Esophagus squamous epithelium (tissue), 5 donors: ENCODE results near the gene PRKAG1. TPM values are rescaled to one million over a fixed set of nuclear protein-coding genes. Genes with fewer than 3 reads are reported as not detected.

ENCODE experiments used
- DNase-seq: peaks from one replicate; lab custom pipeline; 2025; lab: John Stamatoyannopoulos, UW
- H3K27ac ChIP-seq, 4 donors: fragments of 200-600 bp; sonication (generic); one replicate each; pipeline ENCODE4 v1.5.1; 2016 to 2019; ENCODE audit warnings: mild to moderate bottlenecking in 1 of 4
- H3K27me3 ChIP-seq, 4 donors: fragments of 200-600 bp; sonication (generic); 1 replicate in 3 of 4; 2 replicates in 1 of 4; pipeline versions ENCODE4 v1.5.1 to v1.6.0; 2017 to 2021; ENCODE audit warnings: antibody characterized with exemption in 1 of 4
- H3K36me3 ChIP-seq, 3 donors: fragments of 200-600 bp; sonication (generic); one replicate each; pipeline ENCODE4 v1.5.1; 2016 to 2019
- H3K4me1 ChIP-seq, 3 donors: fragments of 200-600 bp; sonication (generic); one replicate each; pipeline ENCODE4 v1.5.1; 2017 to 2019
- H3K4me3 ChIP-seq, 4 donors: fragments of 200-600 bp; sonication (generic); 1 replicate in 3 of 4; 2 replicates in 1 of 4; pipeline ENCODE4 v1.5.1; 2016 to 2019; ENCODE audit warnings: mild to moderate bottlenecking in 2 of 4, moderate library complexity in 1 of 4
- H3K9me3 ChIP-seq, 3 donors: fragments of 200-600 bp; sonication (generic); one replicate each; pipeline ENCODE4 v1.5.1; 2016 to 2019
- CTCF ChIP-seq, 6 experiments: fragments of 450-650 bp in 4 of 6; fragments of 200-600 bp in 2 of 6; sonication (generic) in 2 of 6; IDR thresholded peaks; one replicate each; pipeline ENCODE4 v1.5.1; 2016 to 2019; ENCODE audit warnings: antibody characterized with exemption in 6 of 6, mild to moderate bottlenecking in 4 of 6, moderate library complexity in 4 of 6
- POLR2A ChIP-seq, 4 donors: fragments of 450-650 bp; IDR thresholded peaks; one replicate each; pipeline ENCODE4 v1.6.1; 2017; ENCODE audit warnings: antibody characterized with exemption in 4 of 4, mild to moderate bottlenecking in 4 of 4, moderate library complexity in 3 of 4
- WGBS, 2 donors: methylation state at CpG; one replicate each; pipeline ENCODE4 v1.1.5; 2018; 5-methylcytosine and 5-hydroxymethylcytosine counted together
- intact Hi-C: fragments of 100-400 bp; cut with DNase I; formaldehyde crosslinking; loops from one replicate; pipeline ENCODE4 v1.15.0; 2022
- total RNA-seq, 4 donors: library from RNA; depleted of rRNA; stranded (reverse); fragments of >200 nt; gene quantifications; one replicate each; pipeline ENCODE4 v1.1.0, GENCODE V29; 2016
- donor health status: DM: yes; HTN: yes; CAD: no.

PRKAG1 gene
- total RNA-seq, 4 donors from 2014 or later: 31.9 to 58.6 (median 47.8) TPM

GRCh38 chr12:48967991-48968390 lies 50.6 kb downstream of the PRKAG1 start:
- Histone ChIP-seq H3K36me3 (no peaks in the 10 kb centered on the region), H3K4me3 (no peak overlapping the region), H3K9me3 (no peaks in the 10 kb centered on the region), H3K27me3 (peaks cover 0 to 42% (median 16%) of the 10 kb centered on the region in 4 donors), H3K27ac (no peak overlapping the region), H3K4me1 (peaks cover 26 to 41% (median 31%) of the 10 kb centered on the region in 3 donors)
- TF ChIP-seq POLR2A (IDR thresholded peaks at IDR 0.05) (no peak), CTCF (IDR thresholded peaks at IDR 0.05) (no peak)
- 72 to 85% methylated on average over 2 to 4 of the region's 7 CpGs for WGBS, 2 donors
- intact Hi-C loops: no loop called here
- DNase-seq: no peak

- Histone ChIP-seq H3K36me3 (no peaks in the 10 kb centered on the region), H3K9me3 (no peaks in the 10 kb centered on the region), H3K4me1 (peaks cover 19 to 26% (median 21%) of the 10 kb centered on the region in 3 donors), H3K27ac (no peak overlapping the region), H3K4me3 (no peak overlapping the region), H3K27me3 (peaks cover 0 to 26% (median 4%) of the 10 kb centered on the region in 4 donors)
- TF ChIP-seq POLR2A (IDR thresholded peaks at IDR 0.05) (no peak), CTCF (IDR thresholded peaks at IDR 0.05) (no peak)
- DNase-seq: no peak
- intact Hi-C loops: no loop called here
- 54 to 86% methylated on average over 1 to 7 of the region's 20 CpGs for WGBS, 2 donors
These were observed 52.2 kb downstream of the PRKAG1 start for GRCh38 chr12:48966177-48966895.

- DNase-seq: no peak
- no peaks in the 10 kb centered on the region for H3K9me3 ChIP-seq
- H3K4me3 ChIP-seq: no peak overlapping the region
- TF ChIP-seq POLR2A (IDR thresholded peaks at IDR 0.05) (no peak), CTCF (IDR thresholded peaks at IDR 0.05) (peak in 1 of 6 experiments; percentile 18)
- peaks cover 10 to 16% (median 13%) of the 10 kb centered on the region in 3 donors for H3K4me1 ChIP-seq
- H3K36me3 ChIP-seq: no peaks in the 10 kb centered on the region
- H3K27ac ChIP-seq: no peak overlapping the region
- intact Hi-C loops: no loop called here
- peaks cover 0 to 16% (median 1%) of the 10 kb centered on the region in 4 donors for H3K27me3 ChIP-seq
These were observed 53.2 kb downstream of the PRKAG1 start for GRCh38 chr12:48965298-48965838.

- no peak overlapping the region for H3K4me3 ChIP-seq
- no peaks in the 10 kb centered on the region for H3K27me3 ChIP-seq
- H3K9me3 ChIP-seq: no peaks in the 10 kb centered on the region
- no peak overlapping the region for H3K27ac ChIP-seq
- TF ChIP-seq POLR2A (IDR thresholded peaks at IDR 0.05) (no peak), CTCF (IDR thresholded peaks at IDR 0.05) (no peak)
- no peak for DNase-seq
- H3K4me1 ChIP-seq: peaks cover 4 to 12% (median 5%) of the 10 kb centered on the region in 3 donors
- no peaks in the 10 kb centered on the region for H3K36me3 ChIP-seq
- intact Hi-C loops: no loop called here
These were observed 56.8 kb downstream of the PRKAG1 start for GRCh38 chr12:48961801-48962200.

GRCh38 chr12:48961331-48961730 lies 57.2 kb downstream of the PRKAG1 start:
- Histone ChIP-seq H3K27ac (no peak overlapping the region), H3K4me1 (peaks cover 4 to 16% (median 5%) of the 10 kb centered on the region in 3 donors), H3K27me3 (no peaks in the 10 kb centered on the region), H3K36me3 (no peaks in the 10 kb centered on the region), H3K9me3 (no peaks in the 10 kb centered on the region), H3K4me3 (no peak overlapping the region)
- no peak for DNase-seq
- 54 to 71% methylated on average over 3 to 4 of the region's 4 CpGs for WGBS, 2 donors
- no peak for TF ChIP-seq POLR2A (IDR thresholded peaks at IDR 0.05)
- TF ChIP-seq CTCF (IDR thresholded peaks at IDR 0.05): no peak
- intact Hi-C loops: no loop called here
